Mesenchymal stem cell (in vitro differentiated cells and primary cell): ENCODE results near the gene CALB2.

ENCODE experiments used
- DNase-seq: peaks from one replicate; pipeline ENCODE4 v3.0.0-alpha.2; 2013
- H2AFZ ChIP-seq: one replicate; pipeline ENCODE4 v1.6.1; 2013; ENCODE audit warnings: low read depth, mild to moderate bottlenecking, control low read depth, inconsistent platforms, low read length, moderate library complexity
- H2AK5ac ChIP-seq: 2 replicates; pipeline ENCODE4 v1.6.1; 2013; ENCODE audit warnings: low read length, moderate library complexity, mild to moderate bottlenecking, inconsistent platforms; ENCODE audit not compliant: severe bottlenecking
- H2BK120ac ChIP-seq: one replicate; pipeline ENCODE4 v1.6.1; 2013; ENCODE audit warnings: low read depth, mild to moderate bottlenecking, inconsistent platforms, low read length, moderate library complexity
- H2BK12ac ChIP-seq, 2 experiments: one replicate each; pipeline ENCODE4 v1.6.1; 2013; ENCODE audit warnings: inconsistent platforms in 2 of 2, low read length in 2 of 2, mild to moderate bottlenecking in 2 of 2, moderate library complexity in 2 of 2, control low read depth in 1 of 2
- H2BK15ac ChIP-seq: one replicate; pipeline ENCODE4 v1.6.1; 2013; ENCODE audit warnings: mild to moderate bottlenecking, low read depth, inconsistent platforms; ENCODE audit not compliant: poor library complexity, severe bottlenecking
- H2BK5ac ChIP-seq: 2 replicates; pipeline ENCODE4 v1.6.1; 2013; ENCODE audit warnings: low read depth, mild to moderate bottlenecking, low read length, control low read depth, inconsistent platforms; ENCODE audit not compliant: poor library complexity, severe bottlenecking
- H3K14ac ChIP-seq, 2 experiments: one replicate each; pipeline ENCODE4 v1.6.1; 2013; ENCODE audit warnings: inconsistent platforms in 2 of 2, low read length in 2 of 2, control low read depth in 1 of 2, mild to moderate bottlenecking in 1 of 2, moderate library complexity in 1 of 2
- H3K18ac ChIP-seq, 2 experiments: one replicate each; pipeline ENCODE4 v1.6.1; 2013; ENCODE audit warnings: inconsistent platforms in 2 of 2, low read length in 2 of 2, control low read depth in 1 of 2, low read depth in 1 of 2, mild to moderate bottlenecking in 1 of 2
- H3K23ac ChIP-seq, 2 experiments: one replicate each; pipeline ENCODE4 v1.6.1; 2013; ENCODE audit warnings: inconsistent platforms in 2 of 2, low read length in 2 of 2, mild to moderate bottlenecking in 2 of 2, moderate library complexity in 2 of 2, control low read depth in 1 of 2
- H3K27ac ChIP-seq: 2 replicates; pipeline ENCODE4 v1.5.1; 2013; ENCODE audit warnings: mild to moderate bottlenecking, moderate library complexity, low read length, control low read depth, inconsistent platforms; ENCODE audit not compliant: poor library complexity, severe bottlenecking
- H3K27me3 ChIP-seq, 2 experiments: 2 replicates each; pipeline versions ENCODE4 v1.6.1 to v1.7.0; 2013; ENCODE audit warnings: low read length in 2 of 2, mild to moderate bottlenecking in 2 of 2, moderate library complexity in 2 of 2, control low read depth in 1 of 2, inconsistent platforms in 1 of 2; ENCODE audit not compliant: control insufficient read depth in 1 of 2, insufficient read depth in 1 of 2
- H3K36me3 ChIP-seq, 2 experiments: 2 replicates each; pipeline versions ENCODE4 v1.6.1 to v1.7.0; 2013; ENCODE audit warnings: low read length in 2 of 2, control low read depth in 1 of 2, inconsistent platforms in 1 of 2, low read depth in 1 of 2, mild to moderate bottlenecking in 1 of 2; ENCODE audit not compliant: insufficient read depth in 2 of 2, control insufficient read depth in 1 of 2
- H3K4ac ChIP-seq, 2 experiments: one replicate each; pipeline ENCODE4 v1.6.1; 2013; ENCODE audit warnings: inconsistent platforms in 2 of 2, low read length in 2 of 2, mild to moderate bottlenecking in 2 of 2, moderate library complexity in 2 of 2, control low read depth in 1 of 2, low read depth in 1 of 2
- H3K4me1 ChIP-seq: 2 replicates; pipeline ENCODE4 v1.6.1; 2013; ENCODE audit warnings: low read depth, low read length, control low read depth; ENCODE audit not compliant: control insufficient read depth, insufficient read depth
- H3K4me2 ChIP-seq: 2 replicates; pipeline ENCODE4 v1.6.1; 2013; ENCODE audit warnings: low read length, mild to moderate bottlenecking, inconsistent platforms; ENCODE audit not compliant: poor library complexity, severe bottlenecking
- H3K4me3 ChIP-seq, 2 experiments: 2 replicates each; pipeline versions ENCODE4 v1.5.1 to v1.7.0; 2013; ENCODE audit warnings: low read length in 2 of 2, mild to moderate bottlenecking in 2 of 2, control low read depth in 1 of 2, low read depth in 1 of 2; ENCODE audit not compliant: insufficient read depth in 1 of 2
- H3K79me1 ChIP-seq: replicated peaks from 2 replicates; pipeline ENCODE4 v1.6.1; 2013; ENCODE audit warnings: mild to moderate bottlenecking, control low read depth, low read length, inconsistent platforms; ENCODE audit not compliant: poor library complexity, severe bottlenecking
- H3K9ac ChIP-seq: 2 replicates; pipeline ENCODE4 v1.7.0; 2013; ENCODE audit warnings: mild to moderate bottlenecking, low read length, moderate library complexity
- H3K9me3 ChIP-seq: 2 replicates; pipeline ENCODE4 v1.7.0; 2013; ENCODE audit warnings: mild to moderate bottlenecking, low read length; ENCODE audit not compliant: control insufficient read depth
- H4K8ac ChIP-seq: one replicate; pipeline ENCODE4 v1.6.1; 2013; ENCODE audit warnings: inconsistent platforms, mild to moderate bottlenecking, low read length, moderate library complexity
- H4K91ac ChIP-seq: one replicate; pipeline ENCODE4 v1.6.1; 2013; ENCODE audit warnings: mild to moderate bottlenecking, low read length, inconsistent platforms
- WGBS: methylation state at CpG from one replicate; pipeline ENCODE4 v1.1.7; 2013; ENCODE audit warnings: mixed read lengths; 5-methylcytosine and 5-hydroxymethylcytosine counted together

CALB2 gene

DNA sequence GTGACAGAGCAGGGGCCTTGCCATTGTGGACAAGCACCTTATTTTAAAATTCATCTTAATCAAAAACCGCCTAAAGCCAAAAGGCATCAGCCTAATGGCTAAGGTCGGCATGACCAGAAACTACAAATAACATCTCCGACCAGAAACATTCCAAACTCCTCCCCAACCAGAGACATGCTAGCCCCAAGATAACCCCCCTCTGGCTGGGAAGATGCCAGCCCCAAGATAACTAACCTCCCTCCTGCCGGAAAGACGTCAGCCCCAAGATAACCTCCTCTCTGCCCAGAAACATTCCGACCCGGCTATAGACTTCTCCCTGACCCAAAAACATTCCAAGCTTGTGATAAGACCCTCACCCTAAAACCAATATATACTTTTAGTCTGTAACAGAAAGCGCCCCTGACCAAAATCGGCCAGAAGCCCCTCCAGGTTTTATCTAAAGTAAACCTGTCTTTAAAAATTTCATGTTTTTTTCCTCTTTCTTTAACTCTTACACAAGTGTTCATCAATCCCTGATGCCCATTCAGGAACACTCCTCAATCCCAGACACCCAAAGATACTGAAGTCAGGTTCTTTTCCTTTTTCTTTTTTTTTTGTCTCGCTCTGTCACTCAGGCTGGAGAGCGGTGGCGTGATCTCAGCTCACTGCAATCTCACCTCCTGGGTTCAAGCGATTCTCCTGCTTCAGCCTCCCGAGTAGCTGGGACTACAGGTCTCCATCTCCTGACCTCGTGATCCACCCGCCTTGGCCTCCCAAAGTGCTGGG, 50.7 kb downstream of the CALB2 start:
- no peak overlapping the region for H3K14ac ChIP-seq
- no peak overlapping the region for H2BK120ac ChIP-seq
- no peak overlapping the region for H4K91ac ChIP-seq
- H2AFZ ChIP-seq, result no peak overlapping the region
- no peaks in the 10 kb centered on the region for H3K36me3 ChIP-seq
- no peak overlapping the region for H3K4me2 ChIP-seq
- H3K27ac ChIP-seq, result no peak overlapping the region
- no peak overlapping the region for H3K4me3 ChIP-seq
- H3K9ac ChIP-seq, result no peak overlapping the region
- peaks cover 6% of the 10 kb centered on the region for H3K4me1 ChIP-seq
- no peaks in the 10 kb centered on the region for H3K79me1 ChIP-seq
- peaks cover 6% of the 10 kb centered on the region for H3K9me3 ChIP-seq
- H2BK12ac ChIP-seq, result no peak overlapping the region
- H3K23ac ChIP-seq, result no peak overlapping the region
- no peak overlapping the region for H3K4ac ChIP-seq
- no peak overlapping the region for H3K18ac ChIP-seq
- no peak overlapping the region for H4K8ac ChIP-seq
- 48% methylated on average over 16 of the region's 16 CpGs for WGBS
- H2BK15ac ChIP-seq, result no peak overlapping the region
- H2BK5ac ChIP-seq, result no peak overlapping the region
- H3K27me3 ChIP-seq, result peaks cover 10 to 89% of the 10 kb centered on the region in 2 experiments
- no peak for DNase-seq
- no peak overlapping the region for H2AK5ac ChIP-seq

DNA sequence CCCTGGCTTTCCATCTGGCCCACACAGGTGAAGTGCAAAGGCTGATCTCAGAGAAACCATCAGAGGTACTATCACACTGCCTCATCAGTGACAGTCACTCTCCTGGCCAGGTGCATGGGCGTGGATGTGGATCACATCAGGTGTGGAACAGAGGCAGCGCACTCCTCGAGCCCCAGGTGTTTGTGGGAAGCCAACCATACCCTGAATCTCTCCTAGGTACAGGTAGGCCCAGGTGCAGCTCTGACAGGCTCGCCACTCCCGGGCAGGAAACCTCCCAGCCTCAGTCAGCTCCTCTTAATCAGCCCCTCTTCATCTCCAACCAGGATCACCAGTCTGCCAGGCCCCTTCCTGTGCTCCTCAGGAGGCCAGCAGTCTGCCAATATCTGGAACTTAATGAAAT, 51.6 kb downstream of the CALB2 start:
- no peak overlapping the region for H3K27ac ChIP-seq
- no peak overlapping the region for H4K91ac ChIP-seq
- H3K23ac ChIP-seq, result no peak overlapping the region
- H3K4me2 ChIP-seq, result no peak overlapping the region
- H3K79me1 ChIP-seq, result no peaks in the 10 kb centered on the region
- H3K4ac ChIP-seq, result no peak overlapping the region
- no peaks in the 10 kb centered on the region for H3K36me3 ChIP-seq
- H3K9ac ChIP-seq, result no peak overlapping the region
- H3K4me1 ChIP-seq, result peaks cover 6% of the 10 kb centered on the region
- H2AFZ ChIP-seq, result no peak overlapping the region
- H3K14ac ChIP-seq, result no peak overlapping the region
- no peak overlapping the region for H4K8ac ChIP-seq
- H2BK120ac ChIP-seq, result no peak overlapping the region
- no peak for DNase-seq
- H2BK15ac ChIP-seq, result no peak overlapping the region
- WGBS, result 78% methylated on average over 3 of the region's 5 CpGs
- no peak overlapping the region for H2BK12ac ChIP-seq
- H3K4me3 ChIP-seq, result no peak overlapping the region
- H3K18ac ChIP-seq, result no peak overlapping the region
- no peak overlapping the region for H2BK5ac ChIP-seq
- H2AK5ac ChIP-seq, result no peak overlapping the region
- no peaks in the 10 kb centered on the region for H3K9me3 ChIP-seq
- H3K27me3 ChIP-seq, result peaks cover 10 to 80% of the 10 kb centered on the region in 2 experiments

DNA sequence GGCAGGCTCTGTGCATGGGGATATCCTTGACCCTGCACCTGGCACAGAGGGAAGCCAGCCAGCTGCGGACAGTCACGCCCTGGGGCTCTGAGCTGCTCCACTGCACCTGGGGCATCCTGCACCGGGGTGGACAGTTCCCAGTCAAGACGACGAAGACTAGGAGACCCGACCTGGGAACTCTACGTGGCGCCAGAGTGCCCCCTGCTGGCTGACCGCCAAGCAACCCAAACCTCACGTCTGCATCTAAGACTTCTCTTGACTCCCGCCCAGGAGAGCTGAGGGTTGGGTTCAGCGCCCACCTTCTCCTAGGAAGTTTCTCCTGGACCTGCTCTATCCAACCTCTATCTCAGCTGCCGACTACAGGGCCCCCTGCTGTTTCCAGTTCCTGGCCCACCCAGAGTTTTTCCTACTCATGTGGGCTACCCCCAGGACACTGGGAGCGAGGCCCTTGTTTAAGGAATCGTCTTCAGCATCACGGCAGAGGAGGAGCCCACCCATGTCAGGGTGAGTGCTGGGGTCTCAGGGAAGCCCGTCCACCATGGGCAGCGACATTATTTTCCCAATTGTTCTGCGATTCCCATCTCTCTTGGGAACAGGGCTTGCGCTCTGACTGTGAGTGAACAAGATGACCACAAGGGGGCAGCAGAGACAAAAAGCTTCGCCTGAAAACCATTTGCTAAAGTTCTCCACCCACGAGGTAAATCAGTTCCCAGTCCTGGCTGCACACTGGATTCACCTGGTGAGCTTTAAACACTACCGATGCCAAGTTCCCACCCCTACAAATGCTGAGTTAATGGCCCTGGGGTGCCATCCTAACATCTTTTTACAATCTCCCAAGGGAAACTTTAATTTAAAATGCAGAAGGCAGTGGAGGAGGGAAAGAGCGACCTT, 54.0 kb downstream of the CALB2 start:
- Histone ChIP-seq H4K8ac (no peak overlapping the region), H3K4ac (no peak overlapping the region), H2AFZ (no peak overlapping the region), H3K9ac (no peak overlapping the region), H2AK5ac (no peak overlapping the region), H3K27me3 (peaks cover 10 to 77% of the 10 kb centered on the region in 2 experiments), H2BK15ac (no peak overlapping the region), H3K4me2 (no peak overlapping the region), H3K4me1 (peaks cover 6% of the 10 kb centered on the region), H3K27ac (no peak overlapping the region), H2BK12ac (no peak overlapping the region), H3K36me3 (no peaks in the 10 kb centered on the region), H3K18ac (no peak overlapping the region), H4K91ac (no peak overlapping the region), H2BK5ac (no peak overlapping the region), H3K9me3 (no peaks in the 10 kb centered on the region), H2BK120ac (no peak overlapping the region), H3K14ac (no peak overlapping the region), H3K23ac (no peak overlapping the region), H3K79me1 (no peaks in the 10 kb centered on the region), H3K4me3 (no peak overlapping the region)
- 11% methylated on average over 23 of the region's 24 CpGs for WGBS
- DNase-seq, result peak; percentile 67

DNA sequence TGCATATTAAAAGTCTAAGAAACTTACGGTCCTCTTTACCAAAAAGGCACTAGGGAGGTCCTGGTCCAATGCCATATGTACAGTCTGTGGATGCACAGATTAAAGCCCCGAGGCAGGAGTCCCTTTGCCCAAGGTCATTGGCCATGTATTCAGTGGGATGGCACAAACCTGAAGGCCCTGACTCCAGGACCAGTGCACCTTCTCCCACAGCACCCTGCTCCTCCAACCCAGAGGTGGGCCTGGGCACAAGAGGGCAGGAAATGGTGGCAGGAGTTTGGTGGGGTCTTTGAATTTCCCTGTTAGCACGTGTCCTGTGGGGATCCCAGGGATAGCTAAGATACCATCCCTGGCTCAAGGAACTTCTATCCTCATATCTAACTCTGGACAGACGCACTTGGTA, 54.8 kb downstream of the CALB2 start:
- no peak for DNase-seq
- Histone ChIP-seq H2AK5ac (no peak overlapping the region), H4K91ac (no peak overlapping the region), H3K23ac (no peak overlapping the region), H3K79me1 (no peaks in the 10 kb centered on the region), H4K8ac (no peak overlapping the region), H3K4ac (no peak overlapping the region), H3K36me3 (no peaks in the 10 kb centered on the region), H3K9me3 (no peaks in the 10 kb centered on the region), H3K27ac (no peak overlapping the region), H3K4me3 (no peak overlapping the region), H3K14ac (no peak overlapping the region), H2AFZ (no peak overlapping the region), H3K4me2 (no peak overlapping the region), H3K27me3 (peaks cover 13 to 75% of the 10 kb centered on the region in 2 experiments), H3K4me1 (peaks cover 6% of the 10 kb centered on the region), H2BK12ac (no peak overlapping the region), H2BK120ac (no peak overlapping the region), H2BK15ac (no peak overlapping the region), H3K9ac (no peak overlapping the region), H3K18ac (no peak overlapping the region), H2BK5ac (no peak overlapping the region)
- WGBS, result 85% methylated on average over 2 of the region's 4 CpGs
